Activated CD8-positive, alpha-beta memory T cell treated with anti-CD3 and anti-CD28 coated beads for 4 hours (primary cell): ENCODE results near the gene MKRN2.
"Not testable (repeated sequence)": the region's sequence is repeated elsewhere in the genome, so short reads cannot be mapped to it uniquely, and the experiment has no call there.

Source experiments
- DNase-seq, 2 donors: peaks; one replicate each; pipeline ENCODE4 v3.0.0-alpha.2; 2020; ENCODE audit warnings: low read depth in 2 of 2

The MKRN2 gene

DNA sequence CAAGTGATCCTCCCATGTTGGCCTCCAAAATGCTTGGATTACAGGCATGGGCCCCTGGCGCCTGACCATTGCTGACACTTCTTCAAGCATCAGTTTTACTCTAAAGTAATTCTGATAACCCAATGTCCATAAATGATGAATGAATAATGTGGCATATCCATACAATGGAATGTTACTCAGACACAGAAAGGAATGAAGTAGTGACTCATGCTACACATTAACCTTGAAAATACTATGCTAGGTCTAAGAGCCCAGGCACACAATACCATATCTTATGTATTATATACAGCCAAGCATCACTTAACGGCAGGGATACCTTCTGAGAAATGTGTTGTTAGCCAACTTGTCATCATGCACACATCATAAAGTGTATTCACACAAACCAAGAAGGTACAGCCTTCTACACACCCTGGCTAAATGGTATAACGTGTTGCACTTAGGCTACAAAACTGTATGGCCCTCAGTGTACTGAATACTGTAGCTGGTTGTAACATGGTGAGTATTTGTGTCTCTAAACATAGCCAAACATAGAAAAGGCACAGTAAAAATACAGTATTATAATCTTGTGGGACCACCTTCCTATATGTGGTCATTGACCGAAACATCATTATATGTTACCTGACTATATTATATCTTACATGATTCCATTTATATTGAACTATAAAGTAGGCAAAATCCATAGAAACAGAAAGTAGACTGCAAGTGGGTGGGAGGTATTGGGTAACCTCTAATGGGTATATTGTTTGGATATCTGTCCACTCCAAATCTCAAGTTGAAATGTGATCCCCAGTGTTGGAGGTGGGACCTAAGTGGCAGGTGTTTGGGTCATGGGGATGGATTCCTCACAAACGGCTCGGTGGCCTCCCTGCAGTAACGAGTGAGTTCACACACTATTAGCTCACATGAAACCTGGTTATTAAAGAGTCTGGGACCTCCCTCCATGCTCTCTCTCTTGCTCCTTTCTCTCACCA lies 31.4 kb downstream of the MKRN2 start:
- DNase-seq = no peak

GRCh38 chr3:12590096-12590495 lies 33.2 kb downstream of the MKRN2 start:
- no peak for DNase-seq

- no peak for DNase-seq
Observed at GRCh38 chr3:12591456-12591855, 34.6 kb downstream of the MKRN2 start.

GRCh38 chr3:12591997-12592715 lies 35.3 kb downstream of the MKRN2 start:
- no peak for DNase-seq

GRCh38 chr3:12593473-12593872 lies 36.6 kb downstream of the MKRN2 start:
- no peak for DNase-seq

DNA sequence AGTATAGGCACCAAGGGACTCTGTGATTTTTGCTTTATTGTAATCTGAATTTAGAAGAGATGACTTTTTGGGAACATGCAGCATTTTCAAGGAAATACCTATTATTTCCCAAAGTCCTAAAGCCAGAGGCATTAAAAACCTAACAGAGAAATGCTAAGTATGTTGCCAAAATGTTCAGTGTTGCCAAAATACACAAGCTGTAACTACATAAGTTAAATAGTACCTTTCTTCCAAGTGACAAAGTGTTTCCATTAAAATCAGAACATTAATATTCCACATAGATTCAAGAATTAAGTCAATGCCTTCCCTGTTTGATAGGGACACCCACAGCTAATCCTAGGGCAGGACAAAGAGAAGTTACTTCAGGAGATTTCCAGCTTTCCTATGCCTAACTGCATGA lies 42.0 kb downstream of the MKRN2 start:
- no peak for DNase-seq

DNA sequence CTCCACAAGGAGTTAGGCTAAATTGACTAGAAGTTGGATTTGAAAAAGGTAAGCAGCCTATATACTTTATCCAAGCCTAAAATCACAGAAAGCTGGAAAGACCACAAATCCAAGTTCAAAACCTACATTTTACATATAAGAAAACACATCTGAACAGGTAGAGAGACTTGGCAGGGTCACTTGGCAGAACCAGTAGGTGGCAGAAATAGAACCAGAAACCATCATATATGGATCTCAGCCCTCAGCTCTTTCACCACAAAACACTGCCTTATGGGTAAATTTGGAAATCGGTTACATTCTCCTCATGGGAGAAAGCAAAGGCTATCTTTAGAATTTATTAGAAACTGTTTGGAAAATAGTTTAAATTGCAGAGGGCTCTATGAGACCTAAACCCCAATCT lies 44.2 kb downstream of the MKRN2 start:
- DNase-seq = no peak

DNA sequence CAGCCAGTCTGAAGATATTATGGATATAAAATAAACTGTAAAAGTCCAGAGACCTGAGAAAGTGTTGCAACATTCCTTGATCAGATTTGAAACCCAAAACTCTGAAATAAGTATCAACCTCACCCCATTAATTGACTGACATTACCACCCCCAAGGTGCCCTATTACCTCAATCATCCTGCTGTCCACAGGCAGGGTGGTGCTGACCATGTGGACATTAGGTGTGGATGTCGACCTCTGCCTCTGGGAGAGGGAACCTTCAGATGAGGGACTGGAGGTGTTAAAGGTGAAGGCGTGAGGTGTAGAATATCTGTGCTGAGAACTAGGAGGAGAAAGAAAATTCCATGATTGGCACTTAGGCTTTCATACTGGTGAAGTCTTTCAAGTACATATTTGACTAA lies 47.1 kb downstream of the MKRN2 start:
- DNase-seq = no peak

GRCh38 chr3:12608376-12608775 lies 51.5 kb downstream of the MKRN2 start:
- DNase-seq = no peak

GRCh38 chr3:12611117-12611516 lies 54.2 kb downstream of the MKRN2 start:
- DNase-seq = no peak

DNA sequence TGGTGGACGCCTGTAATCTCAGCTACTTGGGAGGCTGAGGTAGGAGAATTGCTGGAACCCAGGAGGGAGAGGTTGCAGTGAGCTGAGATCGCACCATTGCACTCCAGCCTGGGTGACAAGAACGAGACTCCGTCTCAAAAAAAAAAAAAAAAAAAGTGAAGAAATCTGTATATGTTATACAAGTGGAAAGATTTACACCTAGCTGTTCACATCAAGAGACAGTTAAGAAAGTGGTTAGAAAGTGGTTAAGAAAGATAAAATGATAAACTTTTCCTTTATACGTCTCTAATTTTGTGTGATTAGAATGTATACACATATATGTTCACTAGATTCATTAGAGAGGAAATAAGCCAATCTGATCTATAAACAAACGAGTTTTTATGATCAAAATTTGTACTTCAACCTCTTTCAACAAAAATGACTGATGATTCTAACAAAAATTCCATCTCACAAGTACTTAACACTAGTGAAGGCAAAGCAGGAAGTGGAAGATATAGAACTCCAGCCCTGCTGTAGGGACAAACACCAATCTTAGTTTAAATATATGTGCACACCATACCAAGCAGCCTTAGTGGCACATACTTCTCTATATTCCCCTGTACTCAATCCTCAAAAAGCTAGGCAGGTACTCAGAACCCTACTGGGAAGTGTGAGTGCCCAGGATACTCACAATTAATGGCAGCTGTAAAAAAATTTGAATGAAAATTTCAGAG lies 55.8 kb downstream of the MKRN2 start:
- DNase-seq = no peak

GRCh38 chr3:12613250-12613649 lies 56.4 kb downstream of the MKRN2 start:
- DNase-seq = no peak

GRCh38 chr3:12615266-12615665 lies 58.4 kb downstream of the MKRN2 start:
- DNase-seq = no peak

DNA sequence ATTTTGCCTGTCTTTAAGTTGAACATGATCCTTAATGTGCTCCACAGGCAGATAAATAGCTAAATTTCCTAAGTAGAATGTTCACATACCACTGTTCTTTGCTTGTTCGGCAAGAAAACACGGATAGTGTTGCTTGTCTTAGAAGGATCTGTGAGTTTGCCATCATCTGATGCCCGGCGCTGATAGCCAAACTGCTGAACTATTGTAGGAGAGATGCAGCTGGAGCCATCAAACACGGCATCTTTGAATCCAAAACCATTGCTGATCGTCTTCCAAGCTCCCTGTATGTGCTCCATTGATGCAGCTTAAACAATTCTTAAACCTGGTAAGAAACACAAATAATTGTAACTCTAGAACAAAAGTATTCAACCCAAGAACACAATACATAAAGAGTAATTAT lies 61.5 kb downstream of the MKRN2 start:
- no peak for DNase-seq

- no peak for DNase-seq
Observed at GRCh38 chr3:12620305-12620704, 63.4 kb downstream of the MKRN2 start.

- no peak for DNase-seq
Observed at GRCh38 chr3:12620729-12621128, 63.8 kb downstream of the MKRN2 start.

DNA sequence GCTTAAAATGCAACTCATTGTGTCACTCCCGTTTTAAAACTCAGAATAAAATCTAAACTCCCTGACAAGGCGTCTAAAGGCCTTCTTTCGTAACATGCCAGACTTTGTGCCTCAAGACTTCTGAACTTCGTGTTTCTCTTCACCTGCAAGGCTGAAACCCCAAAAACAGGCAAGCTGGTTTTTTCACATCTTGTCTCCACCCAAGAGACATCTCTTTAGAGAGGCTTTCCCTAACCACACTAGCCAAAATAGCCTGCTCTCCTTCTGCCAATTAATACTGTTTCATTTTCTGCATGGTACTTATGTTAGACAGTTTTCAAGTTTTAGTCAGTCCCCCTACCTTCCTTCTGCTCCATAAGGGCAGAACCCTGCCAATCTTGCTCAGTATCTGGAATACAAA lies 65.4 kb downstream of the MKRN2 start:
- no peak for DNase-seq

GRCh38 chr3:12624056-12624455 lies 67.2 kb downstream of the MKRN2 start:
- no peak for DNase-seq

GRCh38 chr3:12624964-12625363 lies 68.1 kb downstream of the MKRN2 start:
- not testable (repeated sequence) for DNase-seq

DNA sequence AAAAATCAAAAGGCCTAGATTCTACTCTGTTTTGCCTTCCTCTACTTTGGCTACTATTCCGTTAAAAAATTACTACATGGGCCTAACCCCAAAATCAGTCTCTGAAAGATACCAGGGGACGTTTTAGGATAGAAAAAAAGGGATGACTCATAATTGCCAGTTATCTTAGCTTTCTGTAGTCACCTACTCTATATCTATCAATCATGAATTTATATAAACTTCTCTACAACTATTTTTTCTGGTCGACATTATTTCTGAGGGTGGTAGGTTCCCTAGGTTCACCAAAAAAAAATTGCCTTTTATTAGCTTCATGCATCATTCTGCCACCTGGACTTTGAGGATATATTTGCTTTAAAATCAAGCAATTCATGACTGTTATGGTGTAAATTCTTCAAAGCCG lies 70.5 kb downstream of the MKRN2 start:
- DNase-seq = no peak

DNA sequence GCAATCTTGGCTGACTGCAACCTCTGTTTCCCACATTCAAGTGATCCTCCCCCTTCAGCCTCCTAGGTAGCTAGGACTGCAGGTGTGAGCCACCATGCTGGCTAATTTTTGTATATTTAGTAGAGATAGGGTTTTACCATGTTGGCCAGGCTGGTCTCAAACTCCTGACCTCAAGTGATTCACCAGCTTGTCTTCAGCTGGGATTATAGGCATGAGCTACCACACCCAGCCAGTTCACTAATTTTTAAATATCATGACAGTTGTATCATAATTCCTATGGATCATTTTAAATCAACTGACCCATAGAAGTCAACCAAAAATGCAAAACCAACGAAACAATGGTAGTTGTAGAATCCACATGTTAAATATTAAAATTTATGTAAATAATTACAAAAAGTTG lies 71.9 kb downstream of the MKRN2 start:
- DNase-seq = no peak

DNA sequence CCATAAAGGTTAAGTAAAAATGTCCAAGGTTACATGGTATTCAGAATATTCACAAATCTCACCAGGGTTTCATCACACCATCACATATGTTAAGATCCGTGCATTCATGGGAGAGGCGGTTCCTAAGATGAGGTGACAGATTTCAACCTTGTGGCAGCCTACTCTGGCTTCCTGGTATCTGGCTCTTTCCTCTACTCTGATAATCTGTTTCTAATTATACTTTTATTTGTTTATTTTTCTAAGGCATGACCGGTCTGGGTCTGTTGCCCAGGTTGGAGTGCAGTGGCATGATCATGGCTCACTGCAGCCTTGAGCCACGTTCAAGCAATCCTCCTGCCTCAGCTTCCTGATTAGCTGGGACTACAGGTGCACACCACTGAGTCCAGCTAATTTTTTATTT lies 72.7 kb downstream of the MKRN2 start:
- no peak for DNase-seq
